Suppressor macrophage treated with lipopolysaccharide for 4 hours (primary cell): ENCODE measurements around the gene NECTIN1.

Experiments used
- DNase-seq: peaks from one replicate; pipeline ENCODE4 v3.0.0-alpha.2; 2020

Gene NECTIN1

DNA sequence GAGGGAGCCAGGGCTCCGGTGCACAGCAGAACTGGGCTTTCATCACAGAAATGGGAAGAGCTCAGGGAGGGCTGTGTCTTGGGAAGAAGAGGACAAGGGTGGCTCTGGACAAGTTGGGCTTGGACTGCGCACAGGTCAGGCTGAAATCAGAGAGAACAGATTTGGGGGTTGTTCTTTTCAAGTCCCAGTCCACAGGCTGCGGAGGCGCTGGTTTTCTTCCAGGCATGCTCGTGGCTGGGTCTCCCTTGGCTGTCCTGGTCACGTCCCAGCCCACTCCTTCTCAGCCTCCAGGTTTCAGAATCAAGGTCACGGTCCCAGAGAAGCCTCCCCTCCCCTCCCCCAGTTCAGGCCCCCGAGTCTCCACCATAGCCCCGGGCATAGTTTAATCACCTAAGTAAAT lies 17.0 kb downstream of the NECTIN1 start:
- no peak for DNase-seq

- DNase-seq, result no peak
Observed at GRCh38 chr11:119711476-119711875, 17.5 kb downstream of the NECTIN1 start.

DNA sequence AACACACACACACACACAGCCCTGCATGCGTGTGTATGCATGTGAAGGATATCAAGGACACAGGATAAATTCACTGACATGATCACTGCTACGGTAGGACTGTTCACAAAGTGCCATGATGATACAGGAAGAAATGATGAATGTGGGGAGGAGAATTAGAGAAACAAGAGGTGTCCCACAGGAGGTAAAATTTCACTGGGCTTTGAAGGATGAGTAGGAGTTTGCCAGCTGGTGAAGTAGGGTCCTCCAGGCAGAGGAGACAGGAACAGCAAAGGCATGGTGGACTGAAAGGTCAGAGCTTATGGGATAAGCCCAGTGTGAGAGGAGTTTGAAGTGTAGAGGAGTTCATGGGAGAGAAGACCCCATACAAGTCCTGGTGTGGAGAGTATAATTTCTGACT lies 18.6 kb downstream of the NECTIN1 start:
- DNase-seq, result no peak

- no peak for DNase-seq
Observed at GRCh38 chr11:119709638-119710346, 19.2 kb downstream of the NECTIN1 start.

DNA sequence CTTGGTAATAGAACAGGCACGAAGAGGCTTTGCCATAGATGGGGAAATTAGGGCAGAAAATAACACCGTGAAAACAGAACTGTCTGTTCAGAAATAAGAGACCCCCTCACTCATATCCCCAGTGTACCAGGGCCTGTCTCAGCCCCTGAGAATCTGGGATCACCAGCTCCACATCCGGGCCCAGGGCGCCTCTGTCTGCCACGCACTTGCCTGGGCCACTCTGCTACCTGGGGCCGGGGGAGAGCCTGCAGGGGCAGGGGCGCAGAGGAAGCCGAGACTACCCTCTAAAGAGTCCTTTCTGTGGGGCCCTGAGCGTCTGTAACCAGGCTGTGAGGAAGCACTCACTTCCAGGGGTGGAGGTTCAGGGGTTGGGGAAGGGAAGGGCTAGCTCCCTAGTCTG lies 19.8 kb downstream of the NECTIN1 start:
- DNase-seq, result no peak

DNA sequence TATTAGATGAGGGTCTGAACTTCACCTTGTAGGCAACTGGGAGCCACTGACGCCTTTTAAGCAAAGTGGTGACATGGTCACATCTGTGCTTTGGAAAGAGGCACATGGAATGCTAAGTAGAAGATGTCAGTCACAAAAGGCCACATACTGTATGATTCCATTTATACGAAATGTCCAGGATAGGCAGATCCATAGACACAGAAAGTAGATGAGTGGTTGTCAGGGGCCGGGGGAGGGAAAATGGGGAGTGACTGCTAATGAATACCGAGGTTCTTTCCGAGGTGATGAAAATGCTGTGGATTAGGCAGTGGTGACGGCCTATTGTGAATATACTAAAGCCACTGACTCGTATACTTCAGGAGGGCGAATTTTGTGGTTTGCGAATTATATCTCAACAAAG lies 20.6 kb downstream of the NECTIN1 start:
- DNase-seq, result no peak

- no peak for DNase-seq
Observed at GRCh38 chr11:119706887-119707286, 22.1 kb downstream of the NECTIN1 start.

- no peak for DNase-seq
Observed at GRCh38 chr11:119706029-119706428, 23.0 kb downstream of the NECTIN1 start.

- no peak for DNase-seq
Observed at GRCh38 chr11:119705362-119705761, 23.6 kb downstream of the NECTIN1 start.

DNA sequence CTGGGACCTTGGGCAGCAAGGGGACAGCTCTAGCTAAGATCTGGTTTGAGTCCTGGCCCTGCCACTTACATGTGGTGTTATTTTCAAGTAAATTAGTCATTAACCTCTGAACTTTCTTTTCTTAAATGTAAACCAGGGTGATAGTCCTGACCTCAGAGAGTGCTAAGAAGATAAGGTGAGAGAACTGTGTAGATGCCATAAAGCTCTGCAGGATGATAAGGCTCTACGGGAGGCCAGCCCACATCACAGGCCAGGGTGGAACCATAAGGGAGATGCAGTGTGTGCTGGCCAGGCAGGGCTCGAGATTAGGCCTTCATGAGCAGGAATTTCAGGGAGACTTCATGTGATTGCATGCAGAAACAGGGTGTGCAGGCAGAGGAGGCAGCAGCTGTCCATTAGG lies 24.2 kb downstream of the NECTIN1 start:
- DNase-seq, result no peak

- no peak for DNase-seq
Observed at GRCh38 chr11:119701591-119702549, 27.1 kb downstream of the NECTIN1 start.

DNA sequence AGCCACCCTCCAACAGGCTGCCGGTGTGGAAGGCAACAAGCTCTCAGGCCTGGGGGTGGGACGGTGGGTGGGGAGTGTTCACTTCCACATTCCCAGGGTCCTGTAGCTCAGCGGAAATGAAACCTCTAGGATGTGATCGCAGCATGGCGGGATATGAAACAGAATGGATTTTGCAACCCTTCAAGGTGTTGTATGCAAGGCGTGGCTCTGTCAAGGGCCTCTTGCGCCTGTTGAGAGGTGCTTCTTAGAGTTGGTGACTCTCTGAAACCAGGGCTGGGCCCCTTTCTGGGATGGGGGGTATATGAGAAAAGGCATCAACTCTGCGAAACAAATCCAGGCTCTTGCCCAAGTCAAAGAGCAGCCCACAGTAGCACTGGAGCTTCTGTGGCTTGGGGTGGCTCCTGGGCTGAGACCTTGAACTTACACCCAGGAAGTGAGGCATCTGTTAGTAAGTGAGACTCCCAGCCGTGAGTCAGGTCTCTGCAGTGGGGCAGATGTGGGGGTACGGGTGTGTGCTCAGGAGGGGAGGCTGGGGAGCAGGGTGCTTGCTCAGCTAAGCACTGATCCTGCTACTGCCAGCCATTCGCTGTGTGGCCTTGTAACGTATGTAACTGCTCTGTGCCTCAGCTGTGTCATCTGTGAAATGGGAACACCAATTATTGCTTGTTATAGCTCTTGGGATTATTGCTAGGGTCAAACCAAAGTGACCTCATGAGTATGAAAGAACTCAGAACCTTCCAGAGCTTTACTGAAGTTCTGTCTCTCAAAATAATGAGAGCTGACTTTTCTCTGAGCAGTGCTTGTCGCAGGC lies 28.3 kb downstream of the NECTIN1 start:
- DNase-seq, result peak; percentile 16

DNA sequence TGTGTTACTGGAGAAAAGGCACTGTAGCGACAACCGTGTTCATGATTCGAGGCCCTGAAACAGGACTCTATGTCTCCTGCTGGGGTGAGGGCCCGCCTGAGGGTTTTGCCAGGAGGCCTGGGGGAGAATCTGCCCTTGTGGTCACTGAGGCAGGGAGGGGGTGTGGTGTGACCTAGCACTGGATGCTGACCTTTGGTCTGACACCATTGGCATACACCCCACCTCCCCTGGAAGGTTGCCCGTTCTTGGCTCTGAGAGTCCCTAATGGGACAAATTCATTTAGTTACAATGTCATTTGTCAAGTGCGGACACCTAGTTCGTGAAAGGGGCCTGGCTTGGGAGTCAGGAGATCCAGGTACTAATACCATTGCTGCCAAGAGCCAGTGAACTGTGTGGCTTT lies 29.0 kb downstream of the NECTIN1 start:
- DNase-seq, result no peak

DNA sequence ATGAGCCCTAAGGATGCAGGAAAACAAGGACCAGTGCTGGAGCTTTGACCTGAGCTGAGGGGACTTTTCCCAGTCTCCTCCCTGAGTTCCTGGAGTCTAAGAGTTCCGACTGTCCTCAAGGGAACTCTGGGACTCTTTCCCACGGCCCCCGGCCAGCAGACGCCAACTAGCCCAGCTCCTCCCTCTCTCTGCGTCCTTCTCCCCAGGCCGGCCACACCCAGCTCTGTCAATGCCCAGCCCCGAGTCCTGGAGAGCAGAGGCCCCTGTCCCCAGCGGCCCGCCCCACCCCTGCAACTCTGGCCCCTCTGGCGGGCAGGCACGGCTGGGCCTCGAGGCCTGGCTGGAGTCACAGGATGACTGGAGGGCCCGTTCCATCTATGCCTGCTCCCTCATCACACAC lies 29.8 kb downstream of the NECTIN1 start:
- no peak for DNase-seq

DNA sequence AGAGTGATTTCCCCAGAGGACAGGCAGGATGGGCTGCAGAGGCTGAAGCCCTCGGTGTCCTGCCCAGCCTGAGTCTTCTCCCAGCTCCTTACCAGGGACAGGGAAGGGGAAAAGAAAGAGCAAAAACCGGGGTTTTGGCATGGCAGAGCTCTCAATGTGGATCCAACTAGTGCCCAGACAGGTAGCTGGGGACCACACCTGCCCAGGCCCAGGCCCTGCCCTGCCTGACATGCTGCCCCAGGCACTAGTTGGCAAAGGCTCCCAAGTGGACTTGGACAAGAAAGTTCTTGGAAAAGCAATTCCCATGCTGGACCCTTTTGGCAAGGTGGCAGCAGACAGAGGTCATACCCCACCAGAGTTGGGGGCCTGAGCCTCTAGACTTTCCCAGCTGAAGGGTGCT lies 31.1 kb downstream of the NECTIN1 start:
- no peak for DNase-seq

- DNase-seq, result no peak
Observed at GRCh38 chr11:119697445-119697844, 31.6 kb downstream of the NECTIN1 start.

DNA sequence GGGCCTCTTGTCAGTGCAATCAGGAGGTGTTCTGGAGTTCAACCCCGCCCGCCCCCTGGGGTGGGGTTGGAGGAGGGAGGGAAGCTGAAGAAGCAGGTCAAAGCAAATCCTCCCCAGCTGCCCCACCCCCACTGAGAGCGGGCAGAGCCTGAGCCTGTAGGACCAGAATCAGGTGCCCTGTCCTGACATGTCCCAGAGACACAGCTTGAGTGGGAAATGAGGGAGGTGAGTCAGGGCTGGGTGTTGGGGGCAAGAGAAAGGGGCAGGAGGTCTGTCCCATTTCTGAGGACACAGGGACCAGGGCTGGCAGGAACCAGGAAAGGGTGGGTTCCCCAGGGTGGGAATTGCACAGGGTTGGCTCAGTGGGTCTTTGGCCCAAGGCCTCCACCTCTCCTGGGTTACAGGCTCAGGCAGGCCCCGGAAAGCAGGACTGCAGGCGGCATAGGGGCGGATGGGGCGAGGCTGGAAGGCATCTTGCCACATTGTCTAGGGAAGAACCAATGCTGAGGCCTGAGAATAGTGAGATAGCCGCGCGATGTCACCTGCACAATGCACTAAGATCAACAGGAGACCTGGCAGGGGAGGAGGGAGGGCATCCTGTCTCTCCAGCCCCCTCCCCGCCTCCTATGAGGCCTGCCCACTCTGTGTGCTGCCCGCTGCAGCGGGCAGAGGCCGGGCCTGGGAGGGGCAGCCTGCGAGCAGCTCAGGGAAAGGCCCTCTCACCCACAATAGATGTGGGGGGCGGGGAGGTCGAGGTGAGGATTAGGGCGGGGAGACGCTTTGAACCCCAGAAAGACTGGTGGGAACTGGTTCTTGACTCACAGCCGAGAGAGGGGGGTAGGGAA lies 32.4 kb downstream of the NECTIN1 start:
- DNase-seq, result no peak

DNA sequence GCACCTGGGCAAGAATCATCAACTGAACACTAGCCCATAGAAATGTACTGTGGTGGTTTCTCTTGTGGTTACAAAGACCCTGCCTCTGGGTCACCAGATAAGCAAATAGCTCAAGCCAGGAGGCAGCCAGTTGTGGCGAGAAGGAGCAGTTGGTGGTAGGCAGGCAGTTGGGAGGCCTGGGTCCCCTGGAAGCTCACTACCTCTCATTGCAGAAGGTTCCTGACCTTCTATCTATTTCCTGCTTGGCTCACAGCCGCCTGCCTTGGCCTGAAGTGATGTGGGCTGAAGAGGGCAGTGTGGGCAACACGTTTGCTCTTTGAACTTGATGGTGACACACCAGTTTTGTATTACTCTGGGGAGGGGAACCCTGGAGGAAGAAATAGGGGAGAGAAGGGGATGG lies 34.7 kb downstream of the NECTIN1 start:
- DNase-seq, result no peak

DNA sequence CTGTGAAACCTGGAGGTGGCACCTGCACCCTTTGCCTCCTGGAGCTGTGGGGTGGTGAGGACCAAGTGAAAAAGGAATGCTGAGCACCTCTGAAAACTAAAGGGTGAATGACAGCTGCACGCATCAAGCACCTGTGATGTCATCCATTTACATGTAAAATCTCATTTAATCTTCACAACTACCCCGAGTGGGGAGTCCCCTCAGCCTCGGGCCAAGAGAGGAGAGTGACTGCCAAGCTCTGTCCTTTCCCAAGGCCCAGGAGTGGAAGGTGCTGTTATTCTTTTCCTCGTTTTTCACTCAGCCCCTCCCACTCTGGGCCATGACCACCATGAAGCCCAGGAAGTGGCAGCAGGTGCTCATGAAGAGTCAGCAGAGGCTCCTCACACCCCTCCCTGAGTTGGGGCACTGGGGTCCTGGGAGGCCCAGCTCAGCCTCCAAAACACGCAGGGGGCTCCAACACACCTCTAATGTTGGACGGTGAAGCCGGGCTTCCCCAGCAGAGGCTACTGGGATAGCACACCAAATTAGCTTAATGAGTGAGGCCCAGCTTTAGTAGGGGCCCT lies 35.7 kb downstream of the NECTIN1 start:
- DNase-seq, result no peak

- no peak for DNase-seq
Observed at GRCh38 chr11:119692540-119692820, 36.5 kb downstream of the NECTIN1 start.

DNA sequence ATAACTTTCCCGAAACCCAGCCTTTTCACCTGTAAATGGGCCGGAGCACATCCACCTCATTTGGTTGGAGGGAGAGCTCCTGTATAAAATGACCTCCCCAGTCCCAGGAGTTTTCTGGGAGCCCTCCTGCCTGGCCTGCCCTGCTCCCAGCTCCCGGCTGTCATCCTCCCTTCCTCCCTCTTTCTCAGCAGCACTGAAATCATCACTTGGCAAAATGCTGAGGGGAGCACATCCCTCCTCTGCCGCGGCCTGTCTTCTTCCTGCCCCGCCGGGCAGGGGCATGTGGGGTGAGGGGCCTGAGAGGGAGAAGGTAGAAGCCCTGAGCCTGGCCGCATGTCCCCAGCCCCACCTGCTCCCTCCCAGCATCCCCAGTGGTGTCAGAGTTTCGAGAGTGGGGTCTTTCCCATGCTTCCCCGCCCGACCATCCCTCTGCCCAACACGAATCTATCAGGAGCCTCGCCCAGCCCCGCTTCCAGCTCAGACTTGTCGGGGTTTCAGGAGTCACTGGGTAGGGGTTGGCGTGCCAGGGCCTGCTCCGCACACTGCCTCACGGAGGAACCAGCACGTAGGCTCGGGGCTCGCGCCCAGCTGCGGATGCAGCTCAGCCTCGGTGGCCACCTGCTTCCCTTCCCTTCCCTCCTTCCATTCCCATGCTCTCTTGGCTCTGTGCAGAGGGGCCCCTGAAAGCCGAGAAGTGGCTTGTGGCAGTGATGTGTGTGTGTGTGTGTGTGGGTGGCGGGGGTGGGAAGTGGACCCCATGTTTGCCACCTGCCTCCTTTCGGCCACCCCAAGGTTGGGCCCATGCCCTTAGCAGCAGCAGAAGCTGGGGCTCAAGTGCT lies 37.1 kb downstream of the NECTIN1 start:
- DNase-seq, result no peak
